ENCODE measurements around the gene RPP14. TPM values are rescaled to one million over a fixed set of nuclear protein-coding genes. Genes with fewer than 3 reads are reported as not detected.

The RPP14 gene
- total and polyA plus RNA-seq, 2 donors (not counting 1 experiment from before 2014, with no cell fraction given): 10.6 to 17.1 TPM

DNA sequence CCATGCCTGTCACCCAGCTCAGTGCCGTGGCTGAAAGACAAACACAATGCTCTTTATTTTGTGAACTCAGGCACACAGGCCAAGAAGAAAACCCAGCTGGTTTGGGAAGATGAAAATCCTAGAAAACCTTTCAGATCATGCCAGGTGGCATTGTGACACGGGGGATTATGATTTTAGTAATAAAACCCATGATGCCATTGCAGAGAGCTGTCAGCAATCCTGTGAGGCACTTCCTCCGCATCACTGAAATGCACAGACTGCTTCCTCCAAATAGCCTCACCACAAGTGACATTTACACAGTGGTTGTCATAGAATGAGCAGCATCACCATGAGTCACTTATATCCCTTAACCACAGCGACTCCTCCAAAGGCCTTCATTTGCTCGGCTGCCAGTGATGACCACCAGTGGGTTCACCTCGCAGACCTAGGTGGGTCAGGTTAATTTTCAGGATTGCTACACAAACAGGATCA lies 45.7 kb upstream of the RPP14 start:
- TF ChIP-seq EZH2 (IDR thresholded peaks at IDR 0.05; ENCODE audit: low read length, missing control alignments): no peak
- TF ChIP-seq, protein P1, sequence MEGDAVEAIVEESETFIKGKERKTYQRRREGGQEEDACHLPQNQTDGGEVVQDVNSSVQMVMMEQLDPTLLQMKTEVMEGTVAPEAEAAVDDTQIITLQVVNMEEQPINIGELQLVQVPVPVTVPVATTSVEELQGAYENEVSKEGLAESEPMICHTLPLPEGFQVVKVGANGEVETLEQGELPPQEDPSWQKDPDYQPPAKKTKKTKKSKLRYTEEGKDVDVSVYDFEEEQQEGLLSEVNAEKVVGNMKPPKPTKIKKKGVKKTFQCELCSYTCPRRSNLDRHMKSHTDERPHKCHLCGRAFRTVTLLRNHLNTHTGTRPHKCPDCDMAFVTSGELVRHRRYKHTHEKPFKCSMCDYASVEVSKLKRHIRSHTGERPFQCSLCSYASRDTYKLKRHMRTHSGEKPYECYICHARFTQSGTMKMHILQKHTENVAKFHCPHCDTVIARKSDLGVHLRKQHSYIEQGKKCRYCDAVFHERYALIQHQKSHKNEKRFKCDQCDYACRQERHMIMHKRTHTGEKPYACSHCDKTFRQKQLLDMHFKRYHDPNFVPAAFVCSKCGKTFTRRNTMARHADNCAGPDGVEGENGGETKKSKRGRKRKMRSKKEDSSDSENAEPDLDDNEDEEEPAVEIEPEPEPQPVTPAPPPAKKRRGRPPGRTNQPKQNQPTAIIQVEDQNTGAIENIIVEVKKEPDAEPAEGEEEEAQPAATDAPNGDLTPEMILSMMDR (conservative IDR thresholded peaks at IDR 0.05 in 1 of 2, IDR thresholded peaks at IDR 0.05 in 1 of 2; ENCODE audit: low read depth in 1 of 2, low read length in 2 of 2): no peak
- Histone ChIP-seq H3K9me3 (ENCODE audit: control insufficient read depth, insufficient read depth, low read depth, low read length) (no peaks in the 10 kb centered on the region), H3K27me3 (ENCODE audit: control insufficient read depth, insufficient read depth, low read length) (no peaks in the 10 kb centered on the region), H3K4me2 (ENCODE audit: extremely low read depth, insufficient read depth, low read length) (no peak overlapping the region), H3K4me3 (replicated peaks in 1 of 4; ENCODE audit: control extremely low read depth in 1 of 4, insufficient read depth in 1 of 4, low read depth in 3 of 4, low read length in 4 of 4) (no peak overlapping the region), H2AFZ (ENCODE audit: low read length) (no peak overlapping the region), H3K36me3 (ENCODE audit: control insufficient read depth, insufficient read depth, low read length) (no peaks in the 10 kb centered on the region), H3K4me1 (ENCODE audit: control insufficient read depth, extremely low read depth, insufficient read depth, low read length) (peaks cover 8% of the 10 kb centered on the region), H3K9ac (ENCODE audit: insufficient read depth, low read length) (no peak overlapping the region), H3K79me2 (ENCODE audit: control insufficient read depth, insufficient read depth, low read length) (no peaks in the 10 kb centered on the region), H3K27ac (ENCODE audit: insufficient read depth, low read length) (peak overlapping the region; percentile 25), H4K20me1 (ENCODE audit: control insufficient read depth, extremely low read depth, insufficient read depth, low read length) (no peaks in the 10 kb centered on the region)
- peak; percentile 58 to 94 for DNase-seq (ENCODE audit: low read depth in 2 of 2)

DNA sequence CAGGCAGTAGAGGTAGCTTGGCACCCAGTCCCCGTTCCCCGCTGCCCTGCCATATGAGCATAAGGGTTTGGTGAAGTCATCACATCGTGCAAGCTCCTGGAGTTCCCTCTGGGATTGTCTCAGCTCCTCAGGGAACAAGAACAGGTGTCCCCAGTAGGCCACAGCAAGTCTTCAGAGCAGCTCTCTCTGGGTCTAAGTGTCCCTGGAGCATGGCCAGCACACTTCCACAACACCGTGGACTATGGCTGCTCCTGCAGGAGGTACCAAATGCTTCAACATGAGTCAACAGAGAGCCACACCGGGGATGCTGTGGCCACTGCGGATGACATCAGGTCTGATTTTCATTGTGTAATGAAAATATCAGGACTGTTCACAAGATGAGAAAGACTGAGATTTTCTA lies 45.3 kb upstream of the RPP14 start:
- no peaks in the 10 kb centered on the region for H3K36me3 ChIP-seq (ENCODE audit: control insufficient read depth, insufficient read depth, low read length)
- no peak overlapping the region for H3K9ac ChIP-seq (ENCODE audit: insufficient read depth, low read length)
- H3K79me2 ChIP-seq (ENCODE audit: control insufficient read depth, insufficient read depth, low read length): no peaks in the 10 kb centered on the region
- H3K4me1 ChIP-seq (ENCODE audit: control insufficient read depth, extremely low read depth, insufficient read depth, low read length): peaks cover 8% of the 10 kb centered on the region
- no peak overlapping the region for H3K4me3 ChIP-seq (replicated peaks in 1 of 4; ENCODE audit: control extremely low read depth in 1 of 4, insufficient read depth in 1 of 4, low read depth in 3 of 4, low read length in 4 of 4)
- peak in 1 of 2 donors; percentile 68 for DNase-seq (ENCODE audit: low read depth in 2 of 2)
- TF ChIP-seq, protein P1 (conservative IDR thresholded peaks at IDR 0.05 in 1 of 2, IDR thresholded peaks at IDR 0.05 in 1 of 2; ENCODE audit: low read depth in 1 of 2, low read length in 2 of 2): no peak
- TF ChIP-seq EZH2 (IDR thresholded peaks at IDR 0.05; ENCODE audit: low read length, missing control alignments): no peak
- H2AFZ ChIP-seq (ENCODE audit: low read length): no peak overlapping the region
- no peaks in the 10 kb centered on the region for H3K27me3 ChIP-seq (ENCODE audit: control insufficient read depth, insufficient read depth, low read length)
- H3K4me2 ChIP-seq (ENCODE audit: extremely low read depth, insufficient read depth, low read length): no peak overlapping the region
- no peaks in the 10 kb centered on the region for H3K9me3 ChIP-seq (ENCODE audit: control insufficient read depth, insufficient read depth, low read depth, low read length)
- H3K27ac ChIP-seq (ENCODE audit: insufficient read depth, low read length): peak overlapping the region; percentile 25
- H4K20me1 ChIP-seq (ENCODE audit: control insufficient read depth, extremely low read depth, insufficient read depth, low read length): no peaks in the 10 kb centered on the region

DNA sequence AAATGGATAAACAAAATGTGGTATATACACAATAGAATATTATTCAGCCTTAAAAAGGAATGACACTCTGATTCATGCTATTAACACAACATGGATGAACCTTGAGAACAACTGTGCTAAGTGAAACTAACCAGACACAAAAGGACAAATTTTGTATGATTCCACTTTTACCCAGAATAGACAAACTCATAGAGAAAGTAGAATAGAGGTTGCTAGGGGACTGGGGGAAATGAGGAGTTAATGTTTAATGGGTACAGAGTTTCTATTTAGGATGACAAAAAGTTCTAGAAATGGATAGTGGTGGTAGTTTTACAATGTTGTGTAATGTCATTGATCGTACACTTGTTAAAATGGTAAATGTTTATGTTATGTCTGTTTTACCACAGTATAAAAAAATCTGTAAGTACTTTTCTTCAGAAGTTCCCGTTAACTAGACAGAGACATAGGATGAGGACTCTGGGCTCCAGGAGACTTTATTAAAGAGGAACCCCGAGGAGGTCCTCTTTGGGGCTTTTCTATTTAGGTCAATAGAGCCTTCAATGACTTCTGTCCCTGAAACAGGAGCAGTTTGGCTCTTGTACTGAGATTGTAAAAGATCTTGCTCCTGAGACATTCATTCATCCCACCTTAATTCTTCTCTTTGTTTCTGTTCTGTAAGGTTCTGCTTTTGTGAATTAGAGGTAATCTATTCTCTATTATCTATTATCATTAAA lies 43.9 kb upstream of the RPP14 start:
- no peak for DNase-seq (ENCODE audit: low read depth in 2 of 2)
- H3K79me2 ChIP-seq (ENCODE audit: control insufficient read depth, insufficient read depth, low read length): no peaks in the 10 kb centered on the region
- H3K9me3 ChIP-seq (ENCODE audit: control insufficient read depth, insufficient read depth, low read depth, low read length): no peaks in the 10 kb centered on the region
- no peak overlapping the region for H3K4me2 ChIP-seq (ENCODE audit: extremely low read depth, insufficient read depth, low read length)
- no peaks in the 10 kb centered on the region for H3K36me3 ChIP-seq (ENCODE audit: control insufficient read depth, insufficient read depth, low read length)
- H3K4me3 ChIP-seq (replicated peaks in 1 of 4; ENCODE audit: control extremely low read depth in 1 of 4, insufficient read depth in 1 of 4, low read depth in 3 of 4, low read length in 4 of 4): no peak overlapping the region
- H3K27me3 ChIP-seq (ENCODE audit: control insufficient read depth, insufficient read depth, low read length): no peaks in the 10 kb centered on the region
- H2AFZ ChIP-seq (ENCODE audit: low read length): no peak overlapping the region
- no peak overlapping the region for H3K9ac ChIP-seq (ENCODE audit: insufficient read depth, low read length)
- peaks cover 8% of the 10 kb centered on the region for H3K4me1 ChIP-seq (ENCODE audit: control insufficient read depth, extremely low read depth, insufficient read depth, low read length)
- no peaks in the 10 kb centered on the region for H4K20me1 ChIP-seq (ENCODE audit: control insufficient read depth, extremely low read depth, insufficient read depth, low read length)
- no peak overlapping the region for H3K27ac ChIP-seq (ENCODE audit: insufficient read depth, low read length)
- TF ChIP-seq, protein P1 (conservative IDR thresholded peaks at IDR 0.05 in 1 of 2, IDR thresholded peaks at IDR 0.05 in 1 of 2; ENCODE audit: low read depth in 1 of 2, low read length in 2 of 2): no peak
- no peak for TF ChIP-seq EZH2 (IDR thresholded peaks at IDR 0.05; ENCODE audit: low read length, missing control alignments)

Data from fibroblast of lung (primary cell).